ENCODE results near the gene BHLHE41.
A peak's percentile ranks its signal among the peaks of the same experiment; 100 is the strongest.

The BHLHE41 gene

DNA sequence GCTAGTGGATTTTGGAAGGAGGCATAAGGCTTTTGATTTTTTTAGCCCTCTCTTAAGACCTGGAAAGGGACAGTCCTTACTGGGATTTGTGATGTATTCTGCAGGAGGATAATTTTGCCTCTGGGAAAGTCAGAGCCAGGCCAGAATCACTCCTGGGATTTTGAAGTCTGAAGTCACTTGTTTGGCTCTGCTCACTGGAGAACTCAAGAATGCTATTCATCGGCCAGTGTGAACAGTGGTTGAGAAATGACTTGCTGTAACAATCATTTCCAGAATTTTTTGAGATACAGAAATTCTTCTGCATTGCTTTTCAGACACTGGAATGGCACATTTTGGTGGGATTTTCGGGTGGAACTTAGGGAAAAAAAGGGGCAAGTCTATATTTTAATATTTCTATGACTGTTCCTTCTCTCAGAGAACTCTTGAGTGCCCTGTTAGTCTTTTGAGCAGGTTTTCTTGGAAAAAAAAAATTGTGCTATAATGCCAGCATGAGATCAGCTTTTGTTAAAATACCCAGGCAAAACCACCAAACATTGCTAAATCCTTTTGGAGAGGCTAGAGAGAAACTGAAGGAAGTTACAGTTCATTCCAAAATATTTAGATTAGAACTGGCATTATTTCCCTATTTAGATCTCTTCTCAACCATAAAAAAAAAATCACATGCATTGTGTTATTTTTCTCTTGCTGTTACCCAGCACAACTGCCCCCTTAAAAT lies 26.1 kb upstream of the BHLHE41 start:
- Histone ChIP-seq H3K9me3 (ENCODE audit: control insufficient read depth, low read length) (no peaks in the 10 kb centered on the region), H3K4ac (ENCODE audit: low read depth in 1 of 2, low read length in 2 of 2) (no peak overlapping the region), H2AFZ (ENCODE audit: low read depth, low read length) (no peak overlapping the region), H3K4me1 (ENCODE audit: control insufficient read depth, insufficient read depth, low read depth, low read length) (peaks cover 2% of the 10 kb centered on the region), H3K23ac (ENCODE audit: low read length in 2 of 2) (no peak overlapping the region), H2BK12ac (ENCODE audit: low read length in 2 of 2) (no peak overlapping the region), H3K14ac (ENCODE audit: low read length in 2 of 2) (no peak overlapping the region), H3K27ac (ENCODE audit: low read length, poor library complexity, severe bottlenecking) (peak overlapping the region; percentile 70), H3K4me2 (ENCODE audit: low read length, poor library complexity, severe bottlenecking) (no peak overlapping the region), H2AK5ac (ENCODE audit: low read length, severe bottlenecking) (no peak overlapping the region), H2BK15ac (ENCODE audit: low read depth, poor library complexity, severe bottlenecking) (no peak overlapping the region), H2BK120ac (ENCODE audit: low read depth, low read length) (no peak overlapping the region), H3K4me3 (ENCODE audit: insufficient read depth in 1 of 2, low read depth in 1 of 2, low read length in 2 of 2) (peak overlapping the region in 1 of 2 experiments; percentile 23), H4K91ac (ENCODE audit: low read length) (no peak overlapping the region), H4K8ac (ENCODE audit: low read length) (no peak overlapping the region), H3K27me3 (ENCODE audit: control insufficient read depth in 1 of 2, insufficient read depth in 1 of 2, low read length in 2 of 2) (no peaks in the 10 kb centered on the region), H3K79me1 (replicated peaks; ENCODE audit: low read length, poor library complexity, severe bottlenecking) (no peaks in the 10 kb centered on the region), H3K18ac (ENCODE audit: low read depth in 1 of 2, low read length in 2 of 2) (no peak overlapping the region), H2BK5ac (ENCODE audit: low read depth, low read length, poor library complexity, severe bottlenecking) (no peak overlapping the region), H3K36me3 (ENCODE audit: control insufficient read depth in 1 of 2, insufficient read depth in 2 of 2, low read depth in 1 of 2, low read length in 2 of 2) (no peaks in the 10 kb centered on the region), H3K9ac (ENCODE audit: low read length) (peak overlapping the region; percentile 69)
- DNase-seq, result peak; percentile 69
- WGBS, result 0% methylated on average over 1 of the region's 2 CpGs

DNA sequence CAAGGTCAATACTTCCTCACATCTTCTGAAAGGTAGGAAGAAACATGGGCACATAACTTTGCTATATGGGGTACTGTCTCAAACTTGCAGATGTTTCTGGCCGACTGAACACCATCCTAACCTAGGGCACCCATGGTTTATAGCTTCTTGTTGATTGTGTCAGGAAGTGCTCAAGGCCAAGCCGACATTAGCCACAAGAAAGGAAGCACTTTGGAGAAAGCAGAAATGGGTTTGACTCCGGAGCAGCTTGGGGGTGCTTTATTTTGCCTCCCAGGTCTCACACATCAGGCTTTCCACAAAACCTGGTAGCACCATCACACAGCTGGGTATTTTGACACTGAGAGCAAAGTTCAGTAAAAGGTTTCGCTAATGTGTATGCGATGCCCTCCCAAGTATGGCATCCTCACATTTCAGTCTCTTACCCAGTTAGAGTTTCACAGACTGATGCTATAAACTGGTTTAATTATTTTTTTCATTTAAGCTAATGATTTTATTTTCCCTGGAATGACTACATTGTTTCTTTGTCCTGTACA lies 25.2 kb upstream of the BHLHE41 start:
- DNase-seq, result no peak
- Histone ChIP-seq H3K9ac (ENCODE audit: low read length) (no peak overlapping the region), H3K4me2 (ENCODE audit: low read length, poor library complexity, severe bottlenecking) (no peak overlapping the region), H2BK5ac (ENCODE audit: low read depth, low read length, poor library complexity, severe bottlenecking) (peak overlapping the region; percentile 21), H3K27me3 (ENCODE audit: control insufficient read depth in 1 of 2, insufficient read depth in 1 of 2, low read length in 2 of 2) (no peaks in the 10 kb centered on the region), H2BK120ac (ENCODE audit: low read depth, low read length) (no peak overlapping the region), H3K9me3 (ENCODE audit: control insufficient read depth, low read length) (no peaks in the 10 kb centered on the region), H3K79me1 (replicated peaks; ENCODE audit: low read length, poor library complexity, severe bottlenecking) (no peaks in the 10 kb centered on the region), H3K4ac (ENCODE audit: low read depth in 1 of 2, low read length in 2 of 2) (peak overlapping the region in 1 of 2 experiments; percentile 54), H4K91ac (ENCODE audit: low read length) (no peak overlapping the region), H3K14ac (ENCODE audit: low read length in 2 of 2) (no peak overlapping the region), H3K4me1 (ENCODE audit: control insufficient read depth, insufficient read depth, low read depth, low read length) (peaks cover 2% of the 10 kb centered on the region), H2AK5ac (ENCODE audit: low read length, severe bottlenecking) (no peak overlapping the region), H3K18ac (ENCODE audit: low read depth in 1 of 2, low read length in 2 of 2) (peak overlapping the region in 1 of 2 experiments; percentile 3), H2AFZ (ENCODE audit: low read depth, low read length) (no peak overlapping the region), H3K36me3 (ENCODE audit: control insufficient read depth in 1 of 2, insufficient read depth in 2 of 2, low read depth in 1 of 2, low read length in 2 of 2) (no peaks in the 10 kb centered on the region), H3K4me3 (ENCODE audit: insufficient read depth in 1 of 2, low read depth in 1 of 2, low read length in 2 of 2) (no peak overlapping the region), H2BK15ac (ENCODE audit: low read depth, poor library complexity, severe bottlenecking) (no peak overlapping the region), H3K27ac (ENCODE audit: low read length, poor library complexity, severe bottlenecking) (no peak overlapping the region), H4K8ac (ENCODE audit: low read length) (no peak overlapping the region), H2BK12ac (ENCODE audit: low read length in 2 of 2) (no peak overlapping the region), H3K23ac (ENCODE audit: low read length in 2 of 2) (no peak overlapping the region)
- 38% methylated on average over 3 of the region's 5 CpGs for WGBS

DNA sequence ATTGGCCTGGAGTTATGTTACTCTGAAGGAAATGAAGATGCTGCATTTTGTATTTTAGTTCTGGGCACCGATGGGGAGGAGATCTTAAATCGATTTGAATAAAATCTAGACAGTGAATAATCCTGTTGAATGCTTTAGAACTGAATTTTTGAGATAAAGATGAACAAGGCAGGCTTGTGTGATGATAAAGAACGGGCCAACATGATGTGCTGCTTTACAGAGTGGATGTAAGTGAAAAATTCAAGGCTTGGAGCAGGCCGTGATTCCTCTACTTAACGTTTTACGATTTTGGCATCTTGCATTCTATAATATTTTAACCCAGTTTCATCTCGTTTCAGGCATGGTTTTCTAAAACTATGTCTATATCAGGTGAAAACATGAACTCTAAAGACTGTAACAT lies 23.5 kb upstream of the BHLHE41 start:
- no peak for DNase-seq
- H3K27ac ChIP-seq (ENCODE audit: low read length, poor library complexity, severe bottlenecking), result no peak overlapping the region
- H3K4ac ChIP-seq (ENCODE audit: low read depth in 1 of 2, low read length in 2 of 2), result no peak overlapping the region
- no peaks in the 10 kb centered on the region for H3K9me3 ChIP-seq (ENCODE audit: control insufficient read depth, low read length)
- no peak overlapping the region for H2BK15ac ChIP-seq (ENCODE audit: low read depth, poor library complexity, severe bottlenecking)
- peaks cover 2% of the 10 kb centered on the region for H3K4me1 ChIP-seq (ENCODE audit: control insufficient read depth, insufficient read depth, low read depth, low read length)
- H2AK5ac ChIP-seq (ENCODE audit: low read length, severe bottlenecking), result no peak overlapping the region
- no peak overlapping the region for H4K8ac ChIP-seq (ENCODE audit: low read length)
- no peak overlapping the region for H2BK12ac ChIP-seq (ENCODE audit: low read length in 2 of 2)
- no peaks in the 10 kb centered on the region for H3K27me3 ChIP-seq (ENCODE audit: control insufficient read depth in 1 of 2, insufficient read depth in 1 of 2, low read length in 2 of 2)
- H4K91ac ChIP-seq (ENCODE audit: low read length), result no peak overlapping the region
- no peak overlapping the region for H3K9ac ChIP-seq (ENCODE audit: low read length)
- WGBS, result 93% methylated on average over 3 of the region's 7 CpGs
- H2AFZ ChIP-seq (ENCODE audit: low read depth, low read length), result no peak overlapping the region
- no peaks in the 10 kb centered on the region for H3K36me3 ChIP-seq (ENCODE audit: control insufficient read depth in 1 of 2, insufficient read depth in 2 of 2, low read depth in 1 of 2, low read length in 2 of 2)
- no peak overlapping the region for H3K18ac ChIP-seq (ENCODE audit: low read depth in 1 of 2, low read length in 2 of 2)
- H3K4me3 ChIP-seq (ENCODE audit: insufficient read depth in 1 of 2, low read depth in 1 of 2, low read length in 2 of 2), result no peak overlapping the region
- H3K14ac ChIP-seq (ENCODE audit: low read length in 2 of 2), result no peak overlapping the region
- H3K23ac ChIP-seq (ENCODE audit: low read length in 2 of 2), result no peak overlapping the region
- no peaks in the 10 kb centered on the region for H3K79me1 ChIP-seq (replicated peaks; ENCODE audit: low read length, poor library complexity, severe bottlenecking)
- H3K4me2 ChIP-seq (ENCODE audit: low read length, poor library complexity, severe bottlenecking), result no peak overlapping the region
- no peak overlapping the region for H2BK5ac ChIP-seq (ENCODE audit: low read depth, low read length, poor library complexity, severe bottlenecking)
- H2BK120ac ChIP-seq (ENCODE audit: low read depth, low read length), result no peak overlapping the region

DNA sequence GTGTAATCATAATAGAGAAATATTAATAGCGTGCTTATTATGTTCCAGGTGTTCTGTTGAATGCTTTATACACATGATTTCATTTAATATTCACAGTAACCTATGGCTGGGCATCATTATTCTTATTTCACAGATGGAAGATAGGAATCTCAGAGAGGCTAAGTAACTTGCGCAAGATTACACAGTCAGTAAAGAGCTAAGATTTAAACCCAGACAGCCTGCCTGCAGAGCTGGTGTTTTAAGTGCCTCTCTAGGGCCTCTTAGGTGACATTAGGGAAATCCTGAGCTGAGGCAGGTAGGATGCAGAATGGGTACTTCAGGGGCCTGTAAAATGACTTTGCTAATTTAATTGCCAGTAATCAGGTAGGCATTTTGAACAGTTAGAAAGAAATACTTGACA lies 18.5 kb upstream of the BHLHE41 start:
- Histone ChIP-seq H2BK5ac (ENCODE audit: low read depth, low read length, poor library complexity, severe bottlenecking) (no peak overlapping the region), H2AFZ (ENCODE audit: low read depth, low read length) (no peak overlapping the region), H3K4me3 (ENCODE audit: insufficient read depth in 1 of 2, low read depth in 1 of 2, low read length in 2 of 2) (no peak overlapping the region), H3K9ac (ENCODE audit: low read length) (no peak overlapping the region), H3K27ac (ENCODE audit: low read length, poor library complexity, severe bottlenecking) (no peak overlapping the region), H2BK12ac (ENCODE audit: low read length in 2 of 2) (no peak overlapping the region), H3K4ac (ENCODE audit: low read depth in 1 of 2, low read length in 2 of 2) (no peak overlapping the region), H2BK120ac (ENCODE audit: low read depth, low read length) (no peak overlapping the region), H3K4me1 (ENCODE audit: control insufficient read depth, insufficient read depth, low read depth, low read length) (no peaks in the 10 kb centered on the region), H3K23ac (ENCODE audit: low read length in 2 of 2) (no peak overlapping the region), H3K18ac (ENCODE audit: low read depth in 1 of 2, low read length in 2 of 2) (no peak overlapping the region), H3K4me2 (ENCODE audit: low read length, poor library complexity, severe bottlenecking) (no peak overlapping the region), H3K9me3 (ENCODE audit: control insufficient read depth, low read length) (no peaks in the 10 kb centered on the region), H3K14ac (ENCODE audit: low read length in 2 of 2) (no peak overlapping the region), H2BK15ac (ENCODE audit: low read depth, poor library complexity, severe bottlenecking) (no peak overlapping the region), H3K36me3 (ENCODE audit: control insufficient read depth in 1 of 2, insufficient read depth in 2 of 2, low read depth in 1 of 2, low read length in 2 of 2) (no peaks in the 10 kb centered on the region), H4K91ac (ENCODE audit: low read length) (no peak overlapping the region), H4K8ac (ENCODE audit: low read length) (no peak overlapping the region), H3K27me3 (ENCODE audit: control insufficient read depth in 1 of 2, insufficient read depth in 1 of 2, low read length in 2 of 2) (no peaks in the 10 kb centered on the region), H3K79me1 (replicated peaks; ENCODE audit: low read length, poor library complexity, severe bottlenecking) (no peaks in the 10 kb centered on the region), H2AK5ac (ENCODE audit: low read length, severe bottlenecking) (no peak overlapping the region)
- no peak for DNase-seq
- whole genome bisulfite sequencing, result 94% methylated on average over 1 of the region's 2 CpGs
